GM12892 (cell line): ENCODE results near the gene DYNC1H1.

Source experiments
- POLR2A ChIP-seq: IDR thresholded peaks from 2 replicates; pipeline ENCODE4 v1.6.1; 2011; ENCODE audit warnings: low read depth, low read length, control low read depth
- POLR2AphosphoS5 ChIP-seq: IDR thresholded peaks from 2 replicates; pipeline ENCODE4 v1.6.1; 2011; ENCODE audit warnings: low read depth, low read length, control low read depth

- TF ChIP-seq POLR2A (no peak), POLR2AphosphoS5 (no peak)
Observed at GRCh38 chr14:102095231-102095870, 131.0 kb downstream of the DYNC1H1 start.
